GM19438 (cell line): ENCODE results near the gene AMOTL1.
"Not testable (repeated sequence)": the region's sequence is repeated elsewhere in the genome, so short reads cannot be mapped to it uniquely, and the experiment has no call there.

Source experiments
- ATAC-seq: cut with Tn5 transposase; IDR thresholded peaks from one replicate; pipeline ENCODE4 v1.9.1; 2021; ENCODE audit warnings: low read depth; ENCODE audit not compliant: unreplicated experiment

Gene AMOTL1

GRCh38 chr11:94849839-94850238 is 81.7 kb downstream of the AMOTL1 start:
- no peak for ATAC-seq

- no peak for ATAC-seq
Observed at GRCh38 chr11:94851864-94852636, 83.9 kb downstream of the AMOTL1 start.

GRCh38 chr11:94853288-94853687 is 85.1 kb downstream of the AMOTL1 start:
- ATAC-seq: not testable (repeated sequence)

GRCh38 chr11:94853836-94854235 is 85.7 kb downstream of the AMOTL1 start:
- no peak for ATAC-seq

GRCh38 chr11:94854770-94855633 is 86.8 kb downstream of the AMOTL1 start:
- no peak for ATAC-seq

- no peak for ATAC-seq
Observed at GRCh38 chr11:94855666-94856065, 87.5 kb downstream of the AMOTL1 start.

GRCh38 chr11:94856443-94856842 is 88.3 kb downstream of the AMOTL1 start:
- no peak for ATAC-seq

GRCh38 chr11:94857337-94857736 is 89.2 kb downstream of the AMOTL1 start:
- no peak for ATAC-seq

- ATAC-seq: no peak
Observed at GRCh38 chr11:94858012-94858705, 90.0 kb downstream of the AMOTL1 start.

- ATAC-seq: no peak
Observed at GRCh38 chr11:94860333-94860732, 92.2 kb downstream of the AMOTL1 start.

- ATAC-seq: no peak
Observed at GRCh38 chr11:94861306-94861845, 93.2 kb downstream of the AMOTL1 start.

GRCh38 chr11:94862926-94863880 is 95.0 kb downstream of the AMOTL1 start:
- no peak for ATAC-seq

GRCh38 chr11:94864506-94865045 is 96.4 kb downstream of the AMOTL1 start:
- ATAC-seq: no peak

GRCh38 chr11:94866231-94866822 is 98.2 kb downstream of the AMOTL1 start:
- no peak for ATAC-seq

- ATAC-seq: no peak
Observed at GRCh38 chr11:94866936-94867795, 99.0 kb downstream of the AMOTL1 start.

GRCh38 chr11:94868468-94868867 is 100.3 kb downstream of the AMOTL1 start:
- ATAC-seq: no peak

- ATAC-seq: no peak
Observed at GRCh38 chr11:94869186-94869585, 101.0 kb downstream of the AMOTL1 start.

GRCh38 chr11:94870422-94870821 is 102.3 kb downstream of the AMOTL1 start:
- ATAC-seq: no peak
